Measurements from ENCODE around the gene LAMA5.

LAMA5 gene

GRCh38 chr20:62315773-62316172 lies 51.3 kb downstream of the LAMA5 start:
- no peaks in the 10 kb centered on the region for H3K9me3 ChIP-seq (ENCODE audit: insufficient read depth, low read length)
- H3K79me2 ChIP-seq (ENCODE audit: insufficient read depth, low read length), result no peaks in the 10 kb centered on the region
- no peaks in the 10 kb centered on the region for H3K27me3 ChIP-seq (ENCODE audit: low read length)
- no peak overlapping the region for H3K9ac ChIP-seq (ENCODE audit: low read length)
- no peak overlapping the region for H2AFZ ChIP-seq (ENCODE audit: low read depth, low read length, severe bottlenecking)
- no peak overlapping the region for H3K4me2 ChIP-seq (ENCODE audit: low read depth, low read length, poor library complexity, severe bottlenecking)
- no peaks in the 10 kb centered on the region for H4K20me1 ChIP-seq (ENCODE audit: low read depth, low read length)
- no peaks in the 10 kb centered on the region for H3K36me3 ChIP-seq (ENCODE audit: low read length)
- H3F3A ChIP-seq (ENCODE audit: insufficient read depth), result no peaks in the 10 kb centered on the region; the same call in 1 of the 2 replicates
- no peak overlapping the region for H3K27ac ChIP-seq (ENCODE audit: low read depth, low read length)
- H3K4me3 ChIP-seq (ENCODE audit: insufficient read depth, low read length, poor library complexity, severe bottlenecking), result no peak overlapping the region
- H3K9me2 ChIP-seq (replicated peaks; ENCODE audit: insufficient read depth, low read length), result no peaks in the 10 kb centered on the region
- no peak for TF ChIP-seq CTCF (IDR thresholded peaks at IDR 0.05; ENCODE audit: insufficient read depth, low read length, poor library complexity, severe bottlenecking)

- Histone ChIP-seq H2AFZ (ENCODE audit: low read depth, low read length, severe bottlenecking) (no peak overlapping the region), H3K9me3 (ENCODE audit: insufficient read depth, low read length) (no peaks in the 10 kb centered on the region), H3K79me2 (ENCODE audit: insufficient read depth, low read length) (no peaks in the 10 kb centered on the region), H3K27ac (ENCODE audit: low read depth, low read length) (no peak overlapping the region), H3K27me3 (ENCODE audit: low read length) (no peaks in the 10 kb centered on the region), H3K4me3 (ENCODE audit: insufficient read depth, low read length, poor library complexity, severe bottlenecking) (no peak overlapping the region), H3K9me2 (replicated peaks; ENCODE audit: insufficient read depth, low read length) (no peaks in the 10 kb centered on the region), H4K20me1 (ENCODE audit: low read depth, low read length) (no peaks in the 10 kb centered on the region), H3K36me3 (ENCODE audit: low read length) (no peaks in the 10 kb centered on the region), H3K4me2 (ENCODE audit: low read depth, low read length, poor library complexity, severe bottlenecking) (no peak overlapping the region), H3K9ac (ENCODE audit: low read length) (no peak overlapping the region), H3F3A (ENCODE audit: insufficient read depth) (no peaks in the 10 kb centered on the region)
- no peak for TF ChIP-seq CTCF (IDR thresholded peaks at IDR 0.05; ENCODE audit: insufficient read depth, low read length, poor library complexity, severe bottlenecking)
- no peak for TF ChIP-seq EZH2phosphoT487 (conservative IDR thresholded peaks at IDR 0.05; ENCODE audit: low read length)
These were observed 52.3 kb downstream of the LAMA5 start for GRCh38 chr20:62314711-62315302.

- Histone ChIP-seq H3K9ac (ENCODE audit: low read length) (no peak overlapping the region), H3K27ac (ENCODE audit: low read depth, low read length) (no peak overlapping the region), H3K36me3 (ENCODE audit: low read length) (no peaks in the 10 kb centered on the region), H3K27me3 (ENCODE audit: low read length) (no peaks in the 10 kb centered on the region), H4K20me1 (ENCODE audit: low read depth, low read length) (no peaks in the 10 kb centered on the region), H3F3A (ENCODE audit: insufficient read depth) (no peaks in the 10 kb centered on the region), H3K79me2 (ENCODE audit: insufficient read depth, low read length) (no peaks in the 10 kb centered on the region), H3K9me3 (ENCODE audit: insufficient read depth, low read length) (no peaks in the 10 kb centered on the region), H2AFZ (ENCODE audit: low read depth, low read length, severe bottlenecking) (no peak overlapping the region), H3K4me3 (ENCODE audit: insufficient read depth, low read length, poor library complexity, severe bottlenecking) (no peak overlapping the region), H3K9me2 (replicated peaks; ENCODE audit: insufficient read depth, low read length) (no peaks in the 10 kb centered on the region), H3K4me2 (ENCODE audit: low read depth, low read length, poor library complexity, severe bottlenecking) (no peak overlapping the region)
- TF ChIP-seq EZH2phosphoT487 (conservative IDR thresholded peaks at IDR 0.05; ENCODE audit: low read length) (no peak), CTCF (IDR thresholded peaks at IDR 0.05; ENCODE audit: insufficient read depth, low read length, poor library complexity, severe bottlenecking) (no peak)
These were observed 52.8 kb downstream of the LAMA5 start for GRCh38 chr20:62314339-62314638.

All from SU-DHL-6 (cell line).